HepG2 (cell line): ENCODE results near the gene TSPAN3.

Experiments
- HMG20B ChIP-seq: conservative IDR thresholded peaks from 2 replicates; pipeline ENCODE4 v1.6.1; 2016; ENCODE audit warnings: missing genetic modification reagents, missing compliant biosample characterization
- SMAD3 ChIP-seq: sonication (generic); formaldehyde crosslinking; IDR thresholded peaks from 2 replicates; pipeline ENCODE4 v1.4.0; 2020; ENCODE audit warnings: missing genetic modification reagents
- SP1 ChIP-seq, 2 experiments: fragments of 450-650 bp in 1 of 2; sonication (generic) in 1 of 2; formaldehyde crosslinking in 1 of 2; IDR thresholded peaks; 2 replicates each; pipeline versions ENCODE4 v1.4.0 to v1.6.1; 2016 to 2020; ENCODE audit warnings: missing genetic modification reagents in 1 of 2
- SUZ12 ChIP-seq: fragments of 150-350 bp; IDR thresholded peaks from 2 replicates; pipeline ENCODE4 v1.6.1; 2014; ENCODE audit warnings: low read depth, low read length
- ZFP36 ChIP-seq: fragments of 150-350 bp; IDR thresholded peaks from 2 replicates; pipeline ENCODE4 v1.6.1; 2018; ENCODE audit warnings: borderline replicate concordance, low read length, low read depth; ENCODE audit not compliant: partially characterized antibody
- ZNF788 ChIP-seq: sonication (generic); formaldehyde crosslinking; IDR thresholded peaks from 2 replicates; pipeline ENCODE4 v1.5.0; 2020; ENCODE audit warnings: mild to moderate bottlenecking, missing genetic modification reagents, borderline replicate concordance

- TF ChIP-seq HMG20B (CRISPR knock-in tag) (no peak), SMAD3 (no peak), ZFP36 (no peak), SUZ12 (no peak), SP1 (IDR thresholded peaks at IDR 0.05) (no peak), SP1 (CRISPR knock-in tag; IDR thresholded peaks at IDR 0.05) (no peak), ZNF788 (no peak)
These were observed 55.1 kb downstream of the TSPAN3 start for GRCh38 chr15:77015646-77016320.
